MCF 10A (cell line): ENCODE results near the gene EMID1. TPM values are rescaled to one million over a fixed set of nuclear protein-coding genes. Genes with fewer than 3 reads are reported as not detected.
A peak's percentile ranks its signal among the peaks of the same experiment; 100 is the strongest.

Experiments
- BruUV-seq: library from RNA; stranded (reverse); fragments of 400-500 nt; replicated peaks from 2 replicates; lab custom pipeline; 2021; lab: Mats Ljungman, UMichigan
- CTCF ChIA-PET: fragments of 300-600 bp; sonication (Branson Sonifier 250); formaldehyde crosslinking; extraction: SDS; loops from one replicate; lab custom pipeline; 2021; ENCODE audit warnings: antibody characterized with exemption, inconsistent platforms; lab: Yijun Ruan, JAX
- POLR2A ChIA-PET: fragments of 300-600, 350-650 bp; sonication (Branson Sonifier 250); formaldehyde crosslinking; extraction: SDS; loops from one replicate; lab custom pipeline; 2020; ENCODE audit warnings: antibody characterized with exemption, inconsistent platforms; lab: Yijun Ruan, JAX
- DNase-seq: peaks from one replicate; pipeline ENCODE4 v3.0.0-alpha.2; 2018; ENCODE audit not compliant: unreplicated experiment
- H3K27ac Mint-ChIP-seq: one replicate; pipeline ENCODE4 v1.8.0; 2022; ENCODE audit warnings: mild to moderate bottlenecking, low read depth, mixed read lengths; ENCODE audit not compliant: unreplicated experiment
- H3K27me3 Mint-ChIP-seq: one replicate; pipeline ENCODE4 v1.8.0; 2022; ENCODE audit warnings: mixed read lengths; ENCODE audit not compliant: insufficient read depth, unreplicated experiment
- H3K36me3 Mint-ChIP-seq: one replicate; pipeline ENCODE4 v1.8.0; 2022; ENCODE audit warnings: mild to moderate bottlenecking, moderate library complexity, mixed read lengths; ENCODE audit not compliant: insufficient read depth, unreplicated experiment
- H3K4me1 Mint-ChIP-seq: one replicate; pipeline ENCODE4 v1.8.0; 2022; ENCODE audit warnings: mixed read lengths; ENCODE audit not compliant: insufficient read depth, unreplicated experiment
- H3K4me3 Mint-ChIP-seq: one replicate; pipeline ENCODE4 v1.8.0; 2022; ENCODE audit warnings: mild to moderate bottlenecking, moderate library complexity, mixed read lengths; ENCODE audit not compliant: unreplicated experiment
- H3K9me3 Mint-ChIP-seq: one replicate; pipeline ENCODE4 v1.8.0; 2022; ENCODE audit warnings: mixed read lengths; ENCODE audit not compliant: unreplicated experiment
- intact Hi-C: fragments of 100-400 bp; cut with micrococcal nuclease; formaldehyde crosslinking; loops from 2 replicates; pipeline ENCODE4 v1.14.1; 2022
- total RNA-seq: library from RNA; stranded (reverse); gene quantifications from 2 replicates; pipeline ENCODE4 v1.2.3, GENCODE V29; 2022
- TF ChIP-seq, protein P1 (sequence below): fragments of 200-600 bp; IDR thresholded peaks from one replicate; pipeline ENCODE4 v1.8.0; 2022; ENCODE audit warnings: antibody characterized with exemption, mild to moderate bottlenecking; ENCODE audit not compliant: unreplicated experiment

EMID1 gene
- total RNA-seq, 1 experiment from 2014 or later: not detected

DNA sequence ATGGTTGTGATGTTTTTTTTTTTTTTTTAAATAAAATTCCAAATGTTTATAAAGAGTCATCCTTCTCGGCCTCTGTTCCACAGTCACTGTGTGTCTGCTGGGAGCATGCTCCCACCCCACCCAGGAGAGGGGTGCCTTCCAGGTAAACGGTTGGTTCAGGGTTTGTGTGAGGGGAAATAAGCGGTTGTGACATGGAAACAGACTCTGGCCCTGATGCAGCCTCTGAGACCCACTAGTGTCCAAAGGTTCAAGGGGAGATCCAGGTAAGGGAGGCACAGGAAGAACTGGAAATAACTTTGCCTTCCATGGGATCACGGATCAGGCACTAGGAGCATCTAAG, 94.7 kb downstream of the EMID1 start:
- TF ChIP-seq, protein P1, sequence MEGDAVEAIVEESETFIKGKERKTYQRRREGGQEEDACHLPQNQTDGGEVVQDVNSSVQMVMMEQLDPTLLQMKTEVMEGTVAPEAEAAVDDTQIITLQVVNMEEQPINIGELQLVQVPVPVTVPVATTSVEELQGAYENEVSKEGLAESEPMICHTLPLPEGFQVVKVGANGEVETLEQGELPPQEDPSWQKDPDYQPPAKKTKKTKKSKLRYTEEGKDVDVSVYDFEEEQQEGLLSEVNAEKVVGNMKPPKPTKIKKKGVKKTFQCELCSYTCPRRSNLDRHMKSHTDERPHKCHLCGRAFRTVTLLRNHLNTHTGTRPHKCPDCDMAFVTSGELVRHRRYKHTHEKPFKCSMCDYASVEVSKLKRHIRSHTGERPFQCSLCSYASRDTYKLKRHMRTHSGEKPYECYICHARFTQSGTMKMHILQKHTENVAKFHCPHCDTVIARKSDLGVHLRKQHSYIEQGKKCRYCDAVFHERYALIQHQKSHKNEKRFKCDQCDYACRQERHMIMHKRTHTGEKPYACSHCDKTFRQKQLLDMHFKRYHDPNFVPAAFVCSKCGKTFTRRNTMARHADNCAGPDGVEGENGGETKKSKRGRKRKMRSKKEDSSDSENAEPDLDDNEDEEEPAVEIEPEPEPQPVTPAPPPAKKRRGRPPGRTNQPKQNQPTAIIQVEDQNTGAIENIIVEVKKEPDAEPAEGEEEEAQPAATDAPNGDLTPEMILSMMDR: no peak
- H3K4me1 Mint-ChIP-seq: peaks cover 7% of the 10 kb centered on the region
- H3K27ac Mint-ChIP-seq: no peak overlapping the region
- no peak for DNase-seq
- intact Hi-C loops: loop anchor here (10.0 kb wide), 1 partner anchor 84 kb away; the partner anchor contains the start of gene AP1B1
- no peaks in the 10 kb centered on the region for H3K9me3 Mint-ChIP-seq
- H3K36me3 Mint-ChIP-seq: peaks cover 57% of the 10 kb centered on the region
- BruUV-seq: no TSS peak
- no peaks in the 10 kb centered on the region for H3K27me3 Mint-ChIP-seq
- POLR2A ChIA-PET: interaction anchor here (0.7 to 1.6 kb wide), 3 partner anchors 10 to 94 kb away, joined by 3 to 5 read pairs (median 4); partner anchors contain the start of gene EMID1
- no peak overlapping the region for H3K4me3 Mint-ChIP-seq
- CTCF ChIA-PET: interaction anchor here (0.6 kb wide), 1 partner anchor 20 kb away, joined by 4 read pairs; no protein-coding TSS in a partner anchor

DNA sequence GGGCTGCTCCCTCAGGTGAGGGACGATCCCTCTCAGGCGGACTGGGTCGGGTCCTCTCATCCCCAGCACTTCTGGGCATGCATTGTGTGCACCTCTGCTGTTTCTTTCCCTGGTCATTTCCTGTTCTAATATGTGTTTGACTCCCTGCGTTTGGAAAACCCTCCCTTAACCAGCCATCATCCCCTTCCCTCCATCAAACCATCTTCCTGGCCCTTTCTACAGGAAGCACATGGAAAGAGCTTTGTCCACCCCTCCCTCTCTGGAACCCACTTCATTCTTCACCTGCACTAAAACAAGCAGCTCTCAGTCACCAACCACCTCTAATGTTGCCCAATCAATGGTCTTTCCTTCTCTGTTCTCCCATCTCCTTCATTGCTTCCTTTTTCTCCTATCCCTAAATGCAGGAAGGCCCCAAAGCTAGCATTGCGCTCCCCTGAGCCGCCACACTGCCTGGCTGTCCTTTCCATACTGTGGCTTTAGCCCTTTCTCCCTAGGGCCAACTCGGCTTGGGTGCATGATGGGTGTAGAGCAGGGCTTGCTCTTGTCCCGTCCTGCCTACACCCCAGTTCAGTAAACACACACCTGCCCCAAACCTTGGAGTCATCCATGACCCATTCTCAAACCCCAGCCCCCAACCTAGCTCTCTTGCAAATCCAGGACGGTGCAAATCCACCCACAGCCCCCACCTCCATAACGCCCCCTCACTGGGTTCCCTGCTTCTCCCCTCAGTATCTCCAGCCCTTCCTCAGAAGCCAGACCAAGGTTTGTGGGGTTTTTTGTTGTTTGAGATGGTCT, 95.3 kb downstream of the EMID1 start:
- DNase-seq: peak; percentile 22
- POLR2A ChIA-PET: interaction anchor here (0.7 to 1.6 kb wide), 6 partner anchors 10 to 760 kb away, joined by 3 to 5 read pairs (median 4); partner anchors contain the start of genes AP1B1 and EMID1
- no peak overlapping the region for H3K4me3 Mint-ChIP-seq
- TF ChIP-seq, protein P1: no peak
- H3K27me3 Mint-ChIP-seq: no peaks in the 10 kb centered on the region
- BruUV-seq: no TSS peak
- H3K4me1 Mint-ChIP-seq: peaks cover 7% of the 10 kb centered on the region
- CTCF ChIA-PET: interaction anchor here (0.6 to 0.7 kb wide), 2 partner anchors 20 to 293 kb away, joined by 4 to 5 read pairs; no protein-coding TSS in a partner anchor
- intact Hi-C loops: loop anchor here (10.0 kb wide), 1 partner anchor 84 kb away; the partner anchor contains the start of gene AP1B1
- H3K27ac Mint-ChIP-seq: no peak overlapping the region
- H3K9me3 Mint-ChIP-seq: no peaks in the 10 kb centered on the region
- peaks cover 52% of the 10 kb centered on the region for H3K36me3 Mint-ChIP-seq

DNA sequence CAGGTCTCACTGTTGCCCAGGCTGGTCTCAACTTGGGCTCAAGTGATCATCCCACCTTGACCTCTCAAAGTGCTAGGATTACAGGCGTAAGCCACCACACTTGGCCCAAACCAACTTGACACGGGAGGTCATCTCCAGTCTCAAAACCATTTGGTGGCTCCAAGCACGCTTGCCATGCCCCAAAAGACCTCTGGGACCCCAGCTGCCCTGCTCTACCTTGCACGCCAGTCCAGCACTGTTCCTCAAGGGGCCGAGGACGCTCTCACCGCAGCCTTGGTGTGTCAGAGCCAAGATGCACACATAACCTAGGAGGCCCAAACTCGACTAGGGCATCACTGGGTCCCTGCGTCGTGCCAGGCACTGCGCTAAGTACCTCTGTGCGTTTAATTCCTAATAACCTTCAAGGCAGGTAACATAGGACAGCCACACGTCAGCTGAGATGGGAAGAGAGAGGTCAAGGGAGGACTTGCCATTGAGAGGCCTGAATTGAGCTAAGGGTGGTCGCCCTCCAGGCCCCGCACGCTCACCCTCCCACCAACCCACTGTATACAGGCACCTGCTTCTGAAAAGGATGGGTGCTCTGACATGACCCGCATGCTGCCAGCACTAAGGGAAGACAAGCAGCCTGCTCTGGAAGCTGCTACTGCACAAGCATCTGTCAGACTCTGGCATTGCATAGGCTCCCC, 96.2 kb downstream of the EMID1 start:
- ChIA-PET CTCF (interaction anchor here (0.7 kb wide), 1 partner anchor 293 kb away, joined by 5 read pairs; no protein-coding TSS in a partner anchor), POLR2A (interaction anchor here (0.7 to 1.6 kb wide), 4 partner anchors 11 to 759 kb away, joined by 3 to 5 read pairs (median 4); partner anchors contain the start of gene AP1B1)
- Mint-ChIP-seq H3K4me3 (no peak overlapping the region), H3K27ac (no peak overlapping the region), H3K27me3 (no peaks in the 10 kb centered on the region), H3K36me3 (peaks cover 43% of the 10 kb centered on the region), H3K4me1 (peaks cover 7% of the 10 kb centered on the region), H3K9me3 (no peaks in the 10 kb centered on the region)
- DNase-seq: no peak
- intact Hi-C loops: loop anchor here (10.0 kb wide), 1 partner anchor 83 kb away; the partner anchor contains the start of gene AP1B1
- BruUV-seq: no TSS peak
- TF ChIP-seq, protein P1: no peak

DNA sequence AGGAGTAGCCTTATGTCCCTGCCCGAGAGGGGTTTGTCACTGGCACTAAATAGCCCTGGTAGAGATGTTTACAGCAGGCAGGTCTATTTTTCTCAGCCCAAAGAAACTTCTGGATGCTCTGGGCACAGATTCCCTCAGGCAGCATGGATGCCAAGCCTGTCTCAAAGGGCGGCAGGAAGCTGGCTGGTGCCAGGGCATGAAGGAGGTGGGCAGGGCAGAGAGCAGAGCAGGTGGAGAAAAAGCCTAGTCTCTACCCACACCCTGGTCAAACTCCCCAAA, 96.6 kb downstream of the EMID1 start:
- TF ChIP-seq, protein P1: no peak
- DNase-seq: no peak
- Mint-ChIP-seq H3K4me3 (no peak overlapping the region), H3K27ac (no peak overlapping the region), H3K9me3 (no peaks in the 10 kb centered on the region), H3K27me3 (no peaks in the 10 kb centered on the region), H3K4me1 (peaks cover 7% of the 10 kb centered on the region), H3K36me3 (peaks cover 38% of the 10 kb centered on the region)
- intact Hi-C loops: loop anchor here (10.0 kb wide), 1 partner anchor 82 kb away; the partner anchor contains the start of gene AP1B1
- ChIA-PET CTCF (no interaction called here), POLR2A (no interaction called here)
- BruUV-seq: no TSS peak
